ENCODE results near the gene EXOC3L2.
"Not testable (repeated sequence)": the region's sequence is repeated elsewhere in the genome, so short reads cannot be mapped to it uniquely, and the experiment has no call there.

EXOC3L2 gene

GRCh38 chr19:45245334-45245787 lies at the start of gene EXOC3L2:
TSS of gene EXOC3L2 (minus strand) at chr19:45245407. CDS start at chr19:45239045, 6,362 bp downstream.
- no peak for DNase-seq

GRCh38 chr19:45294291-45295029 lies 49.3 kb upstream of the EXOC3L2 start:
- no peak for DNase-seq

DNA sequence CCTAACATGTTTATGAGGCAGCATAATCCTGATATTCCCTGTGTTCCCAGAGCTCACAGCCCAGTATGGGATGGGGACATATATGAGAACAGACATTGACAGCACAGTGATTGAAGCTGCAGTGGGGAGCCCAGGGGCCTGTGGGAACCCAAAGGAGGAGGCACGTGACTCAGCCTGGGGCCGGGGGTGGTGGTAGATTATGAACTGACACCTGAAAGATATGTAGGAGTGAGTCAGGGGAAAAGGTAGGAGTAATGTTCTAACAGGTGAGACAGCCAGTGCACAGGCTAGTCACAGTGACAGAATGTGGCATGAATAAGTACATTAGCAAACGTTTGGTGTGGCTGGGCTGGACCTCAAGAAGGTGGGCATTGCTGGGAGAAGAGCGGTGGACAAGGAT lies 48.5 kb upstream of the EXOC3L2 start:
- DNase-seq: no peak

GRCh38 chr19:45291834-45292233 lies 46.6 kb upstream of the EXOC3L2 start:
- no peak for DNase-seq

DNA sequence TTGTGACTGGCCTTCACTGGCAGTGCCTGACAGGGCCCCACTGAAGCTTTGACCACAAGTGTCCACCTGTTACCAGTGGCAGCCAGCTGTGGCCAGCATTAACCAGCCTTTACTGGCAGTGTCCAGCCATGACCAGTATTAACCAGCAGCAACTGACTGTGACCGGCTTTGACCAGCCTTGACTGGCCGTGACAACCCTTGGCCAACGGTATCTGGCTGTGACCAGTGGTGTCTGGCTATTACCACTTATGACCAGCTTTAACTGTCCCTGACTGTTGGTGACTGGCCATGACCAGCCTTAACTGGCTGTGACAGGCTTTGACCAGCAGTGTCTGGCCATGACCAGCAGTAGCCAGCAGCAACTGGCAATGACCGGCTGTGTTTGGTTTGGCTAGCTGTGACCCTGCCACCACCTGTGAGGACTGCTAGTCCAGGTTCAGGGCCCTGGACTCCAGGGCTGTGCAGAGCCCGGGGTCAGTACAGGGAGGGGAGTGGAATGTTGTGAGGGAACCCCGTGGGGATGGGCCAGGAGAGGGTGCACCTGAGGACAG lies 45.2 kb upstream of the EXOC3L2 start:
- DNase-seq: no peak

- no peak for DNase-seq
Measured at GRCh38 chr19:45283443-45284033, 38.3 kb upstream of the EXOC3L2 start.

GRCh38 chr19:45280471-45280961 lies 35.3 kb upstream of the EXOC3L2 start:
- no peak for DNase-seq

DNA sequence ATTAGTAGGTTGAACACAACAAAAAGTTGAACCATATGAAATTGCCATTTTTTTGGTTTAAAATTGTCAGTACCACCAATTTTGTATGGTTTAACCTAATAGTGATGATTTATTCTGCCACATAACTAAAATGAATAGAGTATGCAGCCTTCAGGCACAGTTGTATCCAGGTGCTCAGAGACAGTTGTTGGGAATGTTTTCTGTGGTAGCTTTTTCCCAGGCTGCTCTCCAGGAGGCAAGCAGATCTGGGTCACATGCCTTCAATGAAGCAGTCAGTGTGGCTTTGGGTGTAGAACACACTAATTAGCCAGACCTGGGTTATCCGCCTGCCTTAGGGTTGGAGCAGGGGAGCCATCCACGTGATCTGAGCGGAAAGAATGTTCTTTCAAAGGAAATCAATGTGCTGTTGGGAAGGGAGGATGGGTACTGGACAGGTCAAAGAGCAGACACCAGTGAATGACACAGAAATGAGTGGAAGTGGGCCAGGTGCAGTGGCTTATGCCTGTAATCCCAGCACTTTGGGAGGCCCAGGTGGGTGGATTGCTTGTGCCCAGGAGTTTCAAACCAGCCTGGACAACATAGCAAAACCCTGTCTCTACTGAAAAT lies 34.5 kb upstream of the EXOC3L2 start:
- no peak for DNase-seq

DNA sequence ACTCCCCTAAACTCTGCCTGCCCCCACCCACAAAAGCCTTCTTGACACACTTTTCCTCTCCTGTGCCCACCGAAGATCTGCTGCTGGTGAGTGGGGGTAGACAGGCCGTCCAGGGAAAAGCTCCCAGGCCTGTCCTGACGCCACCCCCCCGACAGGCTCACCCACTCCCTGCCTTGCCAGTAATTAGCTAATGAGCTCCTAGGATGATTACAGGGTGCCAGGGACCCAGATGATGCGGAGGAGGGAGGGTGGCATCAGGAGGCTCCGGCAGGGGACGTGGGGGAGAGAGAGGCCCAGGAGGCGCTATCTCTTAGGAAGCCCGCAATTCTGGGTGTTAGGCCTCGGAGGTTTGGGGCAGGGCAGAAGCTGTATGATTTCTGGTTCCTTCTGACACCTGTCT lies 32.9 kb upstream of the EXOC3L2 start:
- no peak for DNase-seq

GRCh38 chr19:45276284-45276687 lies 31.1 kb upstream of the EXOC3L2 start:
- no peak for DNase-seq

DNA sequence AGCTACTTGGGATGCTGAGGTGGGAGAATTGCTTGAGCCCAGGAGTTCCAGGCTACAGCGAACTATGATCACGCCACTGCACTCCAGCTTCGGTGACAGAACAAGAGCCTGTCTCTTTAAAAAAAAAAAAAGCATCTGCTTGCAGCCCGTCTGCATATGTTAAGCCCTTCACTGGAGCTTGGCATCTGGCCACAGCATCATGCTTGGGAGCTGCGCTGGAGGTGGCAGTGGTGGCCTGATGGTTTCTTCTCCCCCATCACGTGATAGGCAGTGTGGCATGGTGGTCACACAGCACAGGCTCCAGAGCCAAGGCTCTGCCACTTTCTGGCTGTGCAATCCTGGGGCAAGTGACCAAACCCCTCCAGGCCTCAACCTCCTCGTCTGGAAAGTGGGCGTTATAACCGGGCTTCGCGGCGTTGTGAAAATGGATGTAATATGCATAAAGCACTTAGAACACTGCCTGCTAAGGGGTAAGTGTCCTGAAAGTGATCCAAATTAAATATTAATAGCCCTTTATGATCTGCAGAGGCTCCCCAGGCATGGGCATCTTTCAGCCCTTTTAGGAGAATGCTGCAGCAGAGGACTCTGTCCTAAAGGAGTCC lies 30.3 kb upstream of the EXOC3L2 start:
- no peak for DNase-seq

GRCh38 chr19:45273521-45273855 lies 28.3 kb upstream of the EXOC3L2 start:
- no peak for DNase-seq

DNA sequence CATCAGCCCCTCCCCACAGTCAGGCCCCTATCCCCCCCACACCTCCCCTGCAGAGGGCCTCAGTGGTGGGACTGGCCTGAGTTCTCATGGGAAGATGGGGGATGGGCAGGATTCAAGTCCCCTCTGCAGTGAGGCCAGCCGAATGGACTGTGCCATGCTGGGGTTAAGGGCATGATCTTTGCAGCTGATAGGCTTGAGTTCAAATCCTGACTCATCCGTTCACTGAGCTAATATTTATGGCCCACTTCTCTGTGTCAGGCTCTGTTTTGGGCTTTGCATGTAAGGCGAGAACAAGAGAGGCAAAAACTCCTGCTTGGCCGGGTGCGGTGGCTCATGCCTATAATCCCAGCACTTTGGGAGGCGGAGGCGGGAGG lies 26.5 kb upstream of the EXOC3L2 start:
- DNase-seq: no peak

- DNase-seq: no peak
Measured at GRCh38 chr19:45271098-45271734, 26.0 kb upstream of the EXOC3L2 start.

DNA sequence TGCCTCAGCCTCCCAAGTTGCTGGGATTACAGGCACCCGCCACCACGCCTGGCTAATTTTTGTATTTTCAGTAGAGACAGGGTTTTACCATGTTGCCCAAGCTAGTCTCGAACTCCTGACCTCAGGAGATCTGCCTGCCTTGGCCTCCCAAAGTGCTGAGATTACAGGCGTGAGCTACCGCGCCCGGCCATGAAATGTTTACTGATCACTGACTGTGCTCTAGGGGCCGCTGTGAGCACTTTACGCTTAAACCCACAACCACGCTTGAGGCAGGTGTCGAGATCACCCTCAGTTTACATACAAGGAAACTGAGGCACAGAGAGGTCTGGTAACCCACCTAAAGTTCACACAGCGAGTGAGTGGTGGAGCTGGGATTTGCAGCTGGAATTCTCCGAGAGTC lies 24.7 kb upstream of the EXOC3L2 start:
- not testable (repeated sequence) for DNase-seq

DNA sequence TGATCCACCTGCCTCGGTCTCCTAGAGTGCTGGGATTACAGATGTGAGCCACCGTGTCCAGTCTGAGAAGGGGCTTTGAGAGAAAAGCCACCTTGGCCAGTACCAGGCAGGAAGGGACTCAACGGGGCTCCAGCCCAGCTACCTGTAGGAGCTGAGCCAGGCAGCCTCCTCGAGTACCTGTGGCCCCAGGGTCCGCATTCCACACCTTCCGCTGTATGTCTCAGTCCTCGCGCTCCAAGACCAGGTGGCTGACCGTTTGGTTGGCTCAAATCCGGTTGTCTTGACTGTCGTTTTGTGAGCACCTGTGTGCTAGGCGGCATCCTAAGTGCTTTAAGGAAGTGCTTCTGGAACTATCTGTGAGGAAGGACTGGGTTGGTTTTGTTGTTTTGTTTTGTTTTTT lies 22.1 kb upstream of the EXOC3L2 start:
- no peak for DNase-seq

DNA sequence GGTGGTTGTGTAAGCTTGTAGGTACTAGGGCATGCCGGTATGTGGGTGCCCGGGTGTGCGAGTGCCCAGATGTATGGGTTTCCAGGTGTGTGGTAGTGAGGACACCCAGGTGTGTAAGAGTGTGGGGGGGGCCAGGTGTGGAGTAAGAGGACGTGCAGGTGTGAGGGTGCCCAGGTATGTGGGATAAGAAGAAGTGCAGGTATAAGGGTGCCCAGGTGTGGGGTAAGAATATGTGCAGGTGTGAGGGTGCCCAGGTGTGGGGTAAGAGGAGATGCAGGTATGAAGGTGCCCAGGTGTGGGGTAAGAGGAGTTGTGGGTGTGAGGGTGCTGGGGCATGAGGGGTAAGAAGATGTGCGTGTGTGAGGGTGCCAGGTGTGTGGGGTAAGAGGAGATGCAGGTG lies 20.2 kb upstream of the EXOC3L2 start:
- DNase-seq: no peak

- DNase-seq: no peak
Measured at GRCh38 chr19:45264781-45265317, 19.6 kb upstream of the EXOC3L2 start.

DNA sequence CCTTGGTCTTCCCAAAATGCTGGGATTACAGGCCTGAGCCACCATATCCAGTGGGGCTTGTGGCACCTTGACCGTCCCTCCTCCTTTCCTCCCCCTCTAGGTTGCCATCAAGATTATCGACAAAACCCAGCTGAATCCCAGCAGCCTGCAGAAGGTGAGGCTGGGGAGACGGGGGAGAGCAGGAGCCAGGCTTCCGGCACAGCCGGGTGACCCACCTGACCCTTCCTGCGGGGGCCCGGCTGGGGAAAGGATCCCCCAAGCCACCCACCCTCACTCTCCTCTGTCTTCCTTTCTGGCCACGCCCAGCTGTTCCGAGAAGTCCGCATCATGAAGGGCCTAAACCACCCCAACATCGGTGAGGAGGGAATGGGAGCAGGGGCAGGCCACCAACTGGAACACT lies 17.8 kb upstream of the EXOC3L2 start:
- DNase-seq: no peak

DNA sequence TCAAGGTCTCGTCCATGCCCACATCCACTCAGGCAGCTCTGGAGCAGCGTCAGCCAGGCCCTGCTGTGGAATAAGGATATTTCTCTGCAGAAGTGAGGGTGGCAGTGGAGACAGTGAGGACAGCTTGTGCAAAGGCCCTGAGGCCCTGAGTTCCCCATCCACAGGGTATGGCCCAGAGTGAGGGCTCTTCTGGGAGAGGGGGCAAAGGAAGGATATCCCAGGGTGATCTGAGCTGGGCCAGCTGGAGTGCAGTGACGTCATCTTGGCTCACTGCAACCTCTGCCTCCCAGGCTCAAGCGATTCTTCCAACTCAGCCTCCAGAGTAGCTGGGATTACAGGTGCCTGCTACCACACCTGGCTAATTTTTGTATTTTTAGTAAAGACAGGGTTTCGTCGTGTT lies 17.4 kb upstream of the EXOC3L2 start:
- DNase-seq: no peak

GRCh38 chr19:45258862-45259261 lies 13.7 kb upstream of the EXOC3L2 start:
- DNase-seq: no peak

DNA sequence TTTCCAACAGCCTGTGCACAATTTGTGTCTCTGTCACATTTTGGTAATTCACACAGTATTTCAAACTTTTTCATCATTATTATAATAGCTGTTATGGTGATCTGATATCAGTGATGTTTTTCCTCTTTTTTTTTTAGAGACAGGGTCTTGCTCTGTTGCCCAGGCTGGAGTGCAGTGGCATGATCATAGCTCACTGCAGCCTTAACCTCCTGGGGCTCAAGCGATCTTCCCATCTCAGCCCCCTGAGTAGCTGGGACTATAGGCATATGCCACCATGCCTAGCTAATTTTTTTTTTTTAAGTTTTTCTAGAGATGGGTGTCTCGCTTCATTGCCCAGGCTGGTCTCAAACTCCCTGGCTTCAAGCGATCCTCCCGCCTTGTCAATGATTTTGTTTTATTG lies 11.6 kb upstream of the EXOC3L2 start:
- no peak for DNase-seq
